ENCODE results near the gene ARHGAP33.
"Not testable (repeated sequence)": the region's sequence is repeated elsewhere in the genome, so short reads cannot be mapped to it uniquely, and the experiment has no call there.

ARHGAP33 gene

GRCh38 chr19:35756377-35757230 is 18.8 kb upstream of the ARHGAP33 start, which contains the start of gene HSPB6:
Gene HSPB6 (minus strand): TSS chr19:35757029. CDS start chr19:35757008, 21 bp downstream.
- no peak for DNase-seq (ENCODE audit: low read depth)

- DNase-seq (ENCODE audit: low read depth), result peak; percentile 76
Measured at GRCh38 chr19:35757231-35757748, 18.1 kb upstream of the ARHGAP33 start.

GRCh38 chr19:35757749-35758608 is 17.4 kb upstream of the ARHGAP33 start, which contains the start of gene PROSER3:
Gene PROSER3 (plus strand): TSS chr19:35758176. CDS start chr19:35758216, 40 bp downstream.
- DNase-seq (ENCODE audit: low read depth), result peak; percentile 100

- DNase-seq (ENCODE audit: low read depth), result no peak
Measured at GRCh38 chr19:35759697-35760096, 15.7 kb upstream of the ARHGAP33 start.

- DNase-seq (ENCODE audit: low read depth), result no peak
Measured at GRCh38 chr19:35760711-35761349, 14.5 kb upstream of the ARHGAP33 start.

- no peak for DNase-seq (ENCODE audit: low read depth)
Measured at GRCh38 chr19:35764432-35765315, 10.7 kb upstream of the ARHGAP33 start.

- DNase-seq (ENCODE audit: low read depth), result no peak
Measured at GRCh38 chr19:35766571-35767104, 8.7 kb upstream of the ARHGAP33 start.

- no peak for DNase-seq (ENCODE audit: low read depth)
Measured at GRCh38 chr19:35767288-35768081, 7.9 kb upstream of the ARHGAP33 start.

GRCh38 chr19:35768082-35768421 is 7.3 kb upstream of the ARHGAP33 start:
- no peak for DNase-seq (ENCODE audit: low read depth)

GRCh38 chr19:35772362-35772761 is 3.0 kb upstream of the ARHGAP33 start:
- not testable (repeated sequence) for DNase-seq (ENCODE audit: low read depth)

GRCh38 chr19:35773020-35773806 is 2.2 kb upstream of the ARHGAP33 start:
- DNase-seq (ENCODE audit: low read depth), result no peak

- DNase-seq (ENCODE audit: low read depth), result no peak
Measured at GRCh38 chr19:35774274-35775045, 904 bp upstream of the ARHGAP33 start.

- DNase-seq (ENCODE audit: low read depth), result no peak
Measured at GRCh38 chr19:35775046-35775297, 392 bp upstream of the ARHGAP33 start.

GRCh38 chr19:35776102-35776788 is 881 bp downstream of the ARHGAP33 start:
- no peak for DNase-seq (ENCODE audit: low read depth)

- DNase-seq (ENCODE audit: low read depth), result no peak
Measured at GRCh38 chr19:35777086-35777841, 1.9 kb downstream of the ARHGAP33 start.

- DNase-seq (ENCODE audit: low read depth), result no peak
Measured at GRCh38 chr19:35777961-35778360, 2.6 kb downstream of the ARHGAP33 start.

- DNase-seq (ENCODE audit: low read depth), result no peak
Measured at GRCh38 chr19:35779033-35779432, 3.7 kb downstream of the ARHGAP33 start.
